Esophagus squamous epithelium (tissue), 5 donors: ENCODE results near the gene ODF2. TPM values are rescaled to one million over a fixed set of nuclear protein-coding genes. Genes with fewer than 3 reads are reported as not detected.
A peak's percentile ranks its signal among the peaks of the same experiment; 100 is the strongest.

Experiments
- DNase-seq: peaks from one replicate; lab custom pipeline; 2025; lab: John Stamatoyannopoulos, UW
- H3K27ac ChIP-seq, 4 donors: fragments of 200-600 bp; sonication (generic); one replicate each; pipeline ENCODE4 v1.5.1; 2016 to 2019; ENCODE audit warnings: mild to moderate bottlenecking in 1 of 4
- H3K27me3 ChIP-seq, 4 donors: fragments of 200-600 bp; sonication (generic); 1 replicate in 3 of 4; 2 replicates in 1 of 4; pipeline versions ENCODE4 v1.5.1 to v1.6.0; 2017 to 2021; ENCODE audit warnings: antibody characterized with exemption in 1 of 4
- H3K36me3 ChIP-seq, 3 donors: fragments of 200-600 bp; sonication (generic); one replicate each; pipeline ENCODE4 v1.5.1; 2016 to 2019
- H3K4me1 ChIP-seq, 3 donors: fragments of 200-600 bp; sonication (generic); one replicate each; pipeline ENCODE4 v1.5.1; 2017 to 2019
- H3K4me3 ChIP-seq, 4 donors: fragments of 200-600 bp; sonication (generic); 1 replicate in 3 of 4; 2 replicates in 1 of 4; pipeline ENCODE4 v1.5.1; 2016 to 2019; ENCODE audit warnings: mild to moderate bottlenecking in 2 of 4, moderate library complexity in 1 of 4
- H3K9me3 ChIP-seq, 3 donors: fragments of 200-600 bp; sonication (generic); one replicate each; pipeline ENCODE4 v1.5.1; 2016 to 2019
- POLR2A ChIP-seq, 4 donors: fragments of 450-650 bp; IDR thresholded peaks; one replicate each; pipeline ENCODE4 v1.6.1; 2017; ENCODE audit warnings: antibody characterized with exemption in 4 of 4, mild to moderate bottlenecking in 4 of 4, moderate library complexity in 3 of 4
- WGBS, 2 donors: methylation state at CpG; one replicate each; pipeline ENCODE4 v1.1.5; 2018; 5-methylcytosine and 5-hydroxymethylcytosine counted together
- intact Hi-C: fragments of 100-400 bp; cut with DNase I; formaldehyde crosslinking; loops from one replicate; pipeline ENCODE4 v1.15.0; 2022
- total RNA-seq, 4 donors: library from RNA; depleted of rRNA; stranded (reverse); fragments of >200 nt; gene quantifications; one replicate each; pipeline ENCODE4 v1.1.0, GENCODE V29; 2016
- TF ChIP-seq, protein P1 (sequence below), 6 experiments: fragments of 450-650 bp in 4 of 6; fragments of 200-600 bp in 2 of 6; sonication (generic) in 2 of 6; IDR thresholded peaks; one replicate each; pipeline ENCODE4 v1.5.1; 2016 to 2019; ENCODE audit warnings: antibody characterized with exemption in 6 of 6, mild to moderate bottlenecking in 4 of 6, moderate library complexity in 4 of 6
- donor health status: DM: yes; HTN: yes; CAD: no.

ODF2 gene
- total RNA-seq, 4 donors from 2014 or later = 13.2 to 28.0 (median 19.8) TPM

DNA sequence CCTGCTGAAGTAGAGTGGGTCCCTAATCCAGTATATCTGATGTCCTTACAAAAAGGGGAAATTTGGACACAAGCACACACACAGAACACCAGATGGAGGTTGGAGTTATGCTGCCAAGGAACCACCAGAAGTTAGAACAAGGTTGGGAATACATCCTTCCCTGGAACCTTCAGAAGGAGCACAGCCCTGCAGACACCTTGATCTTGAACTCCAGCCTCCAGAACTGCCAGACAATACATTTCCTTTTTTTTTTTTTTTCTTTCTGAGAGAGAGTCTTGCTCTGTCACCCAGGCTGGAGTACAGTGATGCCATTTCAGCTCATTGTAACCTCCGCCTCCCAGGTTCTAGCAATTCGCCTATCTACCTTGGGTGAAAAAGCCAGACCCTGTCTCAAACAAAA is 7.1 kb upstream of the ODF2 start:
- H3K36me3 ChIP-seq = no peaks in the 10 kb centered on the region
- intact Hi-C loops = no loop called here
- H3K9me3 ChIP-seq = no peaks in the 10 kb centered on the region
- no peak for TF ChIP-seq POLR2A (IDR thresholded peaks at IDR 0.05)
- TF ChIP-seq, protein P1, sequence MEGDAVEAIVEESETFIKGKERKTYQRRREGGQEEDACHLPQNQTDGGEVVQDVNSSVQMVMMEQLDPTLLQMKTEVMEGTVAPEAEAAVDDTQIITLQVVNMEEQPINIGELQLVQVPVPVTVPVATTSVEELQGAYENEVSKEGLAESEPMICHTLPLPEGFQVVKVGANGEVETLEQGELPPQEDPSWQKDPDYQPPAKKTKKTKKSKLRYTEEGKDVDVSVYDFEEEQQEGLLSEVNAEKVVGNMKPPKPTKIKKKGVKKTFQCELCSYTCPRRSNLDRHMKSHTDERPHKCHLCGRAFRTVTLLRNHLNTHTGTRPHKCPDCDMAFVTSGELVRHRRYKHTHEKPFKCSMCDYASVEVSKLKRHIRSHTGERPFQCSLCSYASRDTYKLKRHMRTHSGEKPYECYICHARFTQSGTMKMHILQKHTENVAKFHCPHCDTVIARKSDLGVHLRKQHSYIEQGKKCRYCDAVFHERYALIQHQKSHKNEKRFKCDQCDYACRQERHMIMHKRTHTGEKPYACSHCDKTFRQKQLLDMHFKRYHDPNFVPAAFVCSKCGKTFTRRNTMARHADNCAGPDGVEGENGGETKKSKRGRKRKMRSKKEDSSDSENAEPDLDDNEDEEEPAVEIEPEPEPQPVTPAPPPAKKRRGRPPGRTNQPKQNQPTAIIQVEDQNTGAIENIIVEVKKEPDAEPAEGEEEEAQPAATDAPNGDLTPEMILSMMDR (IDR thresholded peaks at IDR 0.05) = no peak
- peaks cover 0 to 11% (median 0%) of the 10 kb centered on the region in 4 donors for H3K27me3 ChIP-seq
- WGBS, 2 donors = 100% methylated on average over 2 of the region's 2 CpGs
- no peak overlapping the region for H3K27ac ChIP-seq
- no peaks in the 10 kb centered on the region for H3K4me1 ChIP-seq
- no peak overlapping the region for H3K4me3 ChIP-seq
- no peak for DNase-seq

GRCh38 chr9:128454991-128455390 is 815 bp upstream of the ODF2 start:
- TF ChIP-seq, protein P1 (IDR thresholded peaks at IDR 0.05) = no peak
- TF ChIP-seq POLR2A (IDR thresholded peaks at IDR 0.05) = no peak
- WGBS, 2 donors = 84 to 89% methylated on average over 11 to 14 of the region's 14 CpGs
- DNase-seq = no peak
- H3K27me3 ChIP-seq = no peaks in the 10 kb centered on the region
- no peak overlapping the region for H3K27ac ChIP-seq
- peaks cover 6 to 23% (median 13%) of the 10 kb centered on the region in 3 donors for H3K4me1 ChIP-seq
- no peak overlapping the region for H3K4me3 ChIP-seq
- peaks cover 0 to 8% (median under 1%) of the 10 kb centered on the region in 3 donors for H3K36me3 ChIP-seq
- no peaks in the 10 kb centered on the region for H3K9me3 ChIP-seq
- intact Hi-C loops = no loop called here

DNA sequence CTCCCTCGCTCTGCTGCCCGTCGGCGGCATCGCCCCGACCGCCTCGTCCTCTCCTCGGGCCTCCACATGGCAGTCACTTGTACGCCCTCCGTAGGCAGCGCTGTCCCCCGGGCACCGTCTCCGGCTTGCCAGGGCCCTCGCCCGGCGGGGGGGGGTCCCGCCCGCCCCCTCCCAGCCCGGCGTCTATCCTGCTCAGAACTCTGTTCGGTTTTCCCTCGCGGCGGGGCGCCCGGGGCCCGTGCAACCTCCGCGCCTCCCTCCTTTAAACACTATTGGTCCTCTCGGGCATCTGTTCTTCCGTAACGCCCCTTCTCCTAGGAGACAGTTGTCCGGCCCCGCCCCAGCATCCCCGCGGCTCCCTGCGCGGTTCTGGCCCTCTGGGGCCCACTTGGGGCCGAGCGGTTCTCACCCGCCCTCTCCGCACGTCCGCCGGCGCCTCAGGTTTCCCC is 831 bp downstream of the ODF2 start:
- DNase-seq = no peak
- 0% methylated on average over 7 to 13 of the region's 48 CpGs for WGBS, 2 donors
- no peak for TF ChIP-seq POLR2A (IDR thresholded peaks at IDR 0.05)
- TF ChIP-seq, protein P1 (IDR thresholded peaks at IDR 0.05) = no peak
- H3K4me3 ChIP-seq = peak overlapping the region; percentile 82 to 96 (median 89)
- H3K9me3 ChIP-seq = no peaks in the 10 kb centered on the region
- H3K36me3 ChIP-seq = peaks cover 13 to 25% (median 13%) of the 10 kb centered on the region in 3 donors
- H3K27ac ChIP-seq = peak overlapping the region; percentile 76 to 97 (median 88)
- H3K27me3 ChIP-seq = no peaks in the 10 kb centered on the region
- intact Hi-C loops = no loop called here
- H3K4me1 ChIP-seq = peaks cover 6 to 23% (median 13%) of the 10 kb centered on the region in 3 donors

DNA sequence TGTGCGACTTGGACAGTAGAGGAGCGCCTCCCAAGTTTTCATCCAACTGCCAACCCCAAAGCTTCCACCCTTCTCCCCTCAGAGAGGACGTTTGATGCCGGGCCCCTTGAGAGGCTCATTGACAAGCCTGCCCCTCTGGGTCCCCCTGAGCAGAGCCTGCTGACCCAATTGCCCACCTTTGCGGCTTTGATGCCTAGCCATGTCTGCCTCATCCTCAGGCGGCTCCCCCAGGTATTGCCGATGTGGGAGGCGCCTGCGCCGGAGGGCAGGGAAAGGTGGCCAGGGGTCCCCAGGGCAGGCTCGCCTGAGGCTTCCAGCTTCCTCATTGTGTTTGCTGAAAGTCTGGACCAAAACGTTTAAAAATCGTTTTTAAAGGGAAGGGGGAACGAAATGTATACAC is 1.4 kb downstream of the ODF2 start:
- Histone ChIP-seq H3K27me3 (no peaks in the 10 kb centered on the region), H3K27ac (peak overlapping the region in 2 of 4 donors; percentile 76 to 97), H3K36me3 (peaks cover 13 to 30% (median 13%) of the 10 kb centered on the region in 3 donors), H3K9me3 (no peaks in the 10 kb centered on the region), H3K4me1 (peaks cover 6 to 23% (median 13%) of the 10 kb centered on the region in 3 donors), H3K4me3 (peak overlapping the region; percentile 82 to 96 (median 89))
- WGBS, 2 donors = 0 to 23% methylated on average over 3 to 6 of the region's 14 CpGs
- intact Hi-C loops = no loop called here
- no peak for DNase-seq
- no peak for TF ChIP-seq POLR2A (IDR thresholded peaks at IDR 0.05)
- TF ChIP-seq, protein P1 (IDR thresholded peaks at IDR 0.05) = no peak

DNA sequence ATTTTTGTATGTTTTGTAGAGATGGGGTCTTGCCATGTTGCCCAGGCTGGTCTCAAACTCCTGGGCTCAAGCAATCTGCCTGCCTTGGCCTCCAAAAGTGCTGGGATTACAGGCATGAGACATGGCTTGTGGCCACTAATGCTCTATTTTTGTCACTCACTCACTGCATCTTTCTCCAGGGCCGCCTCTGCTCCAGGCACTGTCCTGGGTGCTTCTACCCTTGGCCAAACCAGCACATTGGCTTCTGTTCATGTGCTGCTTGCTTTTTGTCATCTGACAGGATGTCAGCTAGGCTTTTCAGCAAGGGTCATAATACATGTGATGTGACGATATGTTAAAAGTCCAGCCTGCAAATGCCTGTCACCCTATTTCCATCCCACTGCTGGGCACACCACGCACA is 3.2 kb downstream of the ODF2 start:
- intact Hi-C loops = no loop called here
- 93 to 94% methylated on average over 3 of the region's 3 CpGs for WGBS, 2 donors
- no peak overlapping the region for H3K27ac ChIP-seq

More for the DNA sequence above, 3.2 kb downstream of the ODF2 start:
- DNase-seq = no peak
- Histone ChIP-seq H3K27me3 (no peaks in the 10 kb centered on the region), H3K9me3 (no peaks in the 10 kb centered on the region), H3K36me3 (peaks cover 13 to 48% (median 13%) of the 10 kb centered on the region in 3 donors), H3K4me1 (peaks cover 6 to 23% (median 13%) of the 10 kb centered on the region in 3 donors), H3K4me3 (no peak overlapping the region)
- TF ChIP-seq, protein P1 (IDR thresholded peaks at IDR 0.05) = no peak
- TF ChIP-seq POLR2A (IDR thresholded peaks at IDR 0.05) = no peak
